ENCODE measurements around the gene MPL.
"Not testable (repeated sequence)": the region's sequence is repeated elsewhere in the genome, so short reads cannot be mapped to it uniquely, and the experiment has no call there.

DNA sequence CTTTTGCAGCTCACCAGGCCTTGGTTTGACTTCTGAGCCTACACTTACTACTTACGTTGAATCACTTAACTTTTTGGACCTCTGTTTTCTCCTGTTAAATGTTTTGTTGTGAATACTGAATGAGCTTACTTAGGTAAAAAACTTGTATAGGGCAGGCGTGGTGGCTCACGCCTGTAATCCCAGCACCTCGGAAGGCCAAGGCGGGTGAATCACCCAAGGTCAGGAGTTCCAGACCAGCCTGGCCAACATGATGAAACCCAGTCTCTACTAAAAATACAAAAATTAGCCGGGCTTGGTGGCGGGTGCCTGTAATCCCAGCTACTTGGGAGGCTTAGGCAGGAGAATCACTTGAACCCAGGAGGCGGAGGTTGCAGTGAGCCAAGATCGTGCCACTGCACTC lies 62.8 kb downstream of the MPL start:
- TF ChIP-seq RCOR1 (IDR thresholded peaks at IDR 0.05; ENCODE audit: low read length); ELF1 (IDR thresholded peaks at IDR 0.05); NFIC (IDR thresholded peaks at IDR 0.05; ENCODE audit: borderline replicate concordance): not testable (repeated sequence)
- TF ChIP-seq, protein P1, sequence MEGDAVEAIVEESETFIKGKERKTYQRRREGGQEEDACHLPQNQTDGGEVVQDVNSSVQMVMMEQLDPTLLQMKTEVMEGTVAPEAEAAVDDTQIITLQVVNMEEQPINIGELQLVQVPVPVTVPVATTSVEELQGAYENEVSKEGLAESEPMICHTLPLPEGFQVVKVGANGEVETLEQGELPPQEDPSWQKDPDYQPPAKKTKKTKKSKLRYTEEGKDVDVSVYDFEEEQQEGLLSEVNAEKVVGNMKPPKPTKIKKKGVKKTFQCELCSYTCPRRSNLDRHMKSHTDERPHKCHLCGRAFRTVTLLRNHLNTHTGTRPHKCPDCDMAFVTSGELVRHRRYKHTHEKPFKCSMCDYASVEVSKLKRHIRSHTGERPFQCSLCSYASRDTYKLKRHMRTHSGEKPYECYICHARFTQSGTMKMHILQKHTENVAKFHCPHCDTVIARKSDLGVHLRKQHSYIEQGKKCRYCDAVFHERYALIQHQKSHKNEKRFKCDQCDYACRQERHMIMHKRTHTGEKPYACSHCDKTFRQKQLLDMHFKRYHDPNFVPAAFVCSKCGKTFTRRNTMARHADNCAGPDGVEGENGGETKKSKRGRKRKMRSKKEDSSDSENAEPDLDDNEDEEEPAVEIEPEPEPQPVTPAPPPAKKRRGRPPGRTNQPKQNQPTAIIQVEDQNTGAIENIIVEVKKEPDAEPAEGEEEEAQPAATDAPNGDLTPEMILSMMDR (IDR thresholded peaks at IDR 0.05): not testable (repeated sequence)
- TF ChIP-seq, protein P2, sequence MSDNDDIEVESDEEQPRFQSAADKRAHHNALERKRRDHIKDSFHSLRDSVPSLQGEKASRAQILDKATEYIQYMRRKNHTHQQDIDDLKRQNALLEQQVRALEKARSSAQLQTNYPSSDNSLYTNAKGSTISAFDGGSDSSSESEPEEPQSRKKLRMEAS (IDR thresholded peaks at IDR 0.05; ENCODE audit: low read depth): not testable (repeated sequence)

All from SK-N-SH (cell line).